Posterior vena cava (tissue), 2 donors: ENCODE results near the gene PAXX. TPM values are rescaled to one million over a fixed set of nuclear protein-coding genes. Genes with fewer than 3 reads are reported as not detected.

Experiments used
- DNase-seq: peaks from one replicate; pipeline ENCODE4 v3.0.0-alpha.2; 2020; ENCODE audit warnings: low spot score
- intact Hi-C, 2 donors: fragments of 100-400 bp; cut with DNase I; formaldehyde crosslinking; loops; one replicate each; pipeline versions ENCODE4 v1.14.1 to v1.14.2; 2022 to 2023
- total RNA-seq, 2 donors: library from RNA; stranded (reverse); fragmentation: NEBNext Ultra II Directional; extraction: Animal tissue kit (Norgen Biotek cat#: 25700); gene quantifications; one replicate each; pipeline ENCODE4 v1.2.1, GENCODE V29; 2021
- donor health status: DM: yes; HTN: yes; CAD: no.
- donor health status: DM: yes; HTN: yes; CAD: no.

PAXX gene
- total RNA-seq, 2 donors from 2014 or later: 23.1 to 25.4 TPM

DNA sequence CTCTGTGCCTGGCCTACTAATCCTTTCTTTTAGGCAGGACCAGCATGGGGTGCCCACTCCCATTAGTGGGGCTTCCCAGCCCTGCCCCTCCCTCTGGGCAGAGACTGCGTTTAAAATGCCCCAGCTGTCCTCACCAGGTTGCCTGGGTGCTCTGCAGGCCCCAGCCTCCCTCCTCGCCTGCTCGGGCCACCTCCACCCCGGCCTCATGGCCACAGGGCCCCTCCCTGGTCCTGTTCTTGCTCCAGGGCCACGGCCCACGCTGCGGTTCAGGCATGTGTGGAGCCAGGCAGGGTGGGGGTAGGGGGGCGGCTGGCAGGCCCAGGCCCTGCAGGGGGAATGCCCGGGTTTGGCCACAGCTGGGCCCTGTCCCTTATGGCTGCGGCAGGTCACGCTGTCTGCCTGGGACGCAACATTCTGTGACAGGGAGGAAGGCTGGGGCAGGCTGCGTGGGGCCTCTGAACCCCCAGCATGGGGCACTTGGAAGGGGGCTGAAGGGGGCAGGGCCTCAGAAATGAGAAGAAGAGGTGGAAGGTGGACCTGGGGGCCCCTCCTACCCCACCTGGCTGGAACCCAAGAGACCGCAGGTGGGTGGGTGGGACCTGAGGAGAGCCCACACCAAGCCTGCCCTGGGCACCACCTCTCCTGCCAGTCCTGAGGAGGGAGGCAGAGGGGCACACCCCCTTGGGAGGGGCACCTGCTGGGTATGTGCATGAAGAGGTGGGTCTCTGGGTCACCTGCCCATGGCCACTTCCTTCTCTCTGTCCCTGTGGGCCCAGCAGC, 40.5 kb upstream of the PAXX start, which contains the start of gene LCN12:
LCN12 (plus strand) TSS at position 733 of the 780 bp plus-strand sequence. CDS start 55 bp downstream, outside the sequence.
- DNase-seq: no peak
- intact Hi-C loops: no loop called here

DNA sequence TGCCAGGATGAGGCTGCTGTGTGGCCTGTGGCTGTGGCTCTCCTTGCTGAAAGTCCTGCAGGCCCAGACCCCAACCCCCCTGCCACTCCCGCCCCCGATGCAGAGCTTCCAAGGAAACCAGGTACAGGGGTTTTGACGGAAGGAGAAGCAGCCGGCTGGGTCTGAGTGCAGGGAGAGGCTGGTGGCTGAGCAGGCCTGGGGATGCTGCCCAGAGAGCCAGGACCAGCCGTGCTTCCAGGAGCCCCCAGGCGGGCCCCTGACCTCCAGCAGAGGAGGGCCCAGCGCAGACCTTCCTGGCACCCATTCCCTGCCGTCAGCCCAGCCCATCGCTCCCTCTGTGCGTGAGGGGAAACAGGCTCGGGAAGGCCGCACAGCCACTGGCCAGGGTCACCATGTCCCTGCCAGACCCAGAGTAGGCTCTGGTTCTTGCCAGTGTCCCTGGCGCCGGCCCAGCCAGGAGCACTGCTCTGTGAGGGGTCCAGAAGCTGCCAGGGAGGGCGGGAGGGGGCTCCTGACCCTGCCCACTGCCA, 39.8 kb upstream of the PAXX start:
- no peak for DNase-seq
- intact Hi-C loops: no loop called here

DNA sequence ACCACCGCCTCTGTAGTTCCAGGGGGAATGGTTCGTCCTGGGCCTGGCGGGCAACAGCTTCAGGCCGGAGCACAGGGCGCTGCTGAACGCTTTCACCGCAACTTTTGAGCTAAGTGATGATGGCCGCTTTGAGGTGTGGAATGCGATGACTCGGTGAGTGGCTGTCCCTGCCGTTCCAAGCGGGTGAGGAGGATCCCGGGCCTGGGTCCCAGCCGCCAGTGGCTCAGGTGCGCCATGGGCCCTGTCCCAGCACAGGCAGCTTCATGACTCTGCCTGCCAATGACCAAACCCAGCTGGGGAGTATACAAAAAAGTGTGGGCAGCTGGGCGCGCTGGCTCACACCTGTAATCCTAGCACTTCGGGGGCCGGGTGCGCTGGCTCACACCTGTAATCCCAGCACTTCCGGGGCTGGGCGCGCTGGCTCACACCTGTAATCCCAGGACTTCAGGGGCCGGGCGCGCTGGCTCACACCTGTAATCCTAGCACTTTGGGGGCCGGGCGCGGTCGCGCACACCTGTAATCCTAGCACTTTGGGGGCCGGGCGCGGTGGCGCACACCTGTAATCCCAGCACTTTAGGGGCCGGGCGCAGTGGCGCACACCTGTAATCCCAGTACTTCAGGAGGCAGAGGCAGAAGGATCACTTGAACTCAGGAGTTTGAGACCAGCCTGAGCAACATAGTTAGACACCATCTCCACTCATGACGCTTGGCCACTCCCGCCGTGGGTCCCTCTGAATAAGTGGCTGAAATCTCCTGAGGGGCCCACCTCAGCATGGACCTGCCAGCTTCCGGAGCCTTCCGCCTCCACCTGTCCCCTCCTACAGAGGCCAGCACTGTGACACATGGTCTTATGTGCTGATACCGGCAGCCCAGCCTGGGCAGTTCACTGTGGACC, 39.1 kb upstream of the PAXX start:
- intact Hi-C loops: no loop called here
- no peak for DNase-seq

DNA sequence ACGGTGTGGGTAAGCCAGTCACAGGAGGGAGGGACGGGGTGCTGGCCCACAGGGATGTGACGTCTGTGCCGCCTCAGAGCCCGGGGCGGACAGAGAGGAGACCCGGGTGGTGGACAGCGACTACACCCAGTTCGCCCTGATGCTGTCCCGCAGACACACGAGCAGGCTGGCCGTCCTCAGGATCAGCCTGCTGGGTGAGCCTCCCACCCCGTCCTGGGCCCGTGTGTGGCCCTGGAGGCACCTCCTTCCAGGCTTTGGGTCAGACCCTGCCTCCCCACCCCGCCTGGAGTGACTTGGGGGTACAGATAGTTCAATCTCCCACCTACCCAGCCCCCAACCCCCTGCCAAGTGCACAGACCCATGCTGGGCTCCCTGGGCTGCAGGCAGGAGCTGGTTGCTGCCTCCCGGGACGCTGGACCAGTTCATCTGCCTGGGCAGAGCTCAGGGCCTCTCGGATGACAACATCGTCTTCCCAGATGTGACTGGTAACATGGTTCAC, 38.4 kb upstream of the PAXX start:
- DNase-seq: no peak
- intact Hi-C loops: no loop called here

DNA sequence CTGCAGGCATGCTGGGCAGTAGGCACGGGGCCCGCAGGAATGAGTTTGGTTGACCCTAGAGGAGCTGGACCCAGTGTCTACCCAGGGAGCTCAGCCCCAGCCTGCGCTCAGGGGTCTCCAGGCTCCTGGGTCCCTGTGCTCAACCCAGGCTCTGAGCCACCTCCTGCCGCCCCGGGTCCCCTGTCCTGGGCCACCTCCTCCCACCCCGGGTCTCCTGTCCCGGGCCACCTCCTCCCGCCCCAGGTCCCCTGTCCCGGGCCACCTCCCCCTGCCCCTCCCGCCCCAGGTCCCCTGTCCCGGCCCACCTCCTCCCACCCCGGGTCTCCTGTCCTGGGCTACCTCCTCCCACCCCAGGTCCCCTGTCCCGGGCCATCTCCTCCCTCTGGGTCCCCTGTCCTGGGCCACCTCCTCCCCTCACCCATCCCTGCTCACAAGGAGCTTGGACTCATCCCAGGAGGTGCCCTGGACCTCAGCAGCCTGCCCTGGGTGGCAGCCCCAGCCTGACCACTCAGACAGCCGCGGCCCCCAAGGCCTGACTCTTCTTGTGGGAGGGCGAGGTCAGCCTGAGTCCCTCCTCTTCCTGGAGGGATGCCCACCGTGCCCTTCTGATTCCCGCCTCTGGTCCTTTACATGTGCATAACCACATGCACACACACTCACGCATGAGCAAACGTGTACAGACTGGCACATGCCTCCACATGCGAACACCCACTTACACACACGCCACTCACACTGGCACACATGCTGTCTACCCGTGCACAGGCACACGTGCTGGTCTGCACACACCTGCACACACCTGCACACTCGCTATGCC, 37.7 kb upstream of the PAXX start:
- intact Hi-C loops: no loop called here
- DNase-seq: no peak

DNA sequence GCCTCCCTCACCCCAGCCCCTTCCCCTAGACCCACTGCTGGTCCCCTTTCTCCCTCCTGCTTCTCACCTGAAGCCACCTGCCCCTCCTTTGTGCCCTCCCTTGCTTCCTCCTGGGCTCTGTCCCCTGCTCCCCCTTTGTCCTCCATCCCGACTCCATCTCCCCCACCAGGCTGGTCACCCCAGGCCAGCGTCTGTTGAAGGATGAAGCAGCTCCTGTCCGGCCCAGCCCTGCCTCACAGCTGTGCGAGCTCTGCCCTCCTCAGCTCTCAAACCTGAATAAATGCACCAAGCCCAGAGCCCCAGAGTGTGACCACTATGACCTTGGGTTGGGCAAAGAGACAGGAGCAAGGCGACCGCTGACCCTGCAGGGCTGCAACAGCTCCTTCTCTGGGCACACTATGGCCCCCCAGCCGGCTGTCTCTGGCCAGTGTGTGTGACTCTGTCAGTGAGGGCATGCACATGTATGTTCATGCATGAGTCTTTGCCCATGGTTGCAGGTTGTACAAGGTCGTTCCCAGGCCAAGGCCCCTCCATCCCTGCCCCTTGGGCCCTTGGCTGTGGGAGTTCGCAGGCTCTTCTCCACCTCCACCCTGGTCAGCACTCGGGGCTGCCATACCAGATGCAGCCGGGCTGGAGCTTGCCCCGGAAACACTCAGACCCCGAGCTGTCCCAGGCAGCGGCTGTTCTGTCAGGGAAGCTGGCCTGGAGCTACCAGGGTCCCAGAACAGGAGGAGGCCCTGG, 36.9 kb upstream of the PAXX start:
- intact Hi-C loops: no loop called here
- DNase-seq: no peak

DNA sequence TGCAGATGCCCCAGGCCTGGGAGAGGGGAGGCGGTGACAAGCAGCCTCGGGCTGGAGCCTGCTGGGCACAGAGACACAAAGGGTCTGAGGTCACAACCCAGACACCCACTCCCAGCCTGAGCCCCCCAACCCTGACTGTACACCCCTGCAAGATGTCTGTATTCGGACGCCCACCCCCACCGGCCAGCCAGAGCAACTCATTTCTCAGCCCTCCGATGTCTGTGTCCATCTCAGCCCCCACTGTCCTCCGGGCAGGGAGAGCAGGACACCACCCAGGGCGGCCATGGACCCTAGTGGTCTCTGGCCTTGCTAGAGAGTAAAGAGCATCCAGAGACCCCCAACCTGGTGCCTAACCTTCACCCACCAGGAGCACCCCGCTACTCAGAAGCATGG, 36.3 kb upstream of the PAXX start:
- no peak for DNase-seq
- intact Hi-C loops: no loop called here

DNA sequence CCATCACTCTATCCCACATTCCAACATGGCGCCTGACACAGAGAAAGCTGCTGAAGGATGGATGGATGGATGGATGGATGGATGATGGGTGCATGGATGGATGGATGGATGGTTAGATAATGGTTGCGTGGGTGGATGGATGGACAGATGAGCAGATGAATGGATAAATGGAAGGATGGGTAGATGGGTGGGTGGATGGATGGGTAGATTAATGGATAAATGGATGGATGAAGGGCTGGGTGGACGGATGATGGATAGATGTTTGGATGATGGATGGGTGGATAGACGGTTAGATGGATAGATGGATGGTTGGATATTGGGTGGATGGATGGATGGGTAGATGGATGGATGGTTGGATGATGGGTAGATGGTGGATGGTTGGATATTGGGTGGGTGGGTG, 35.6 kb upstream of the PAXX start:
- intact Hi-C loops: no loop called here
- DNase-seq: no peak

DNA sequence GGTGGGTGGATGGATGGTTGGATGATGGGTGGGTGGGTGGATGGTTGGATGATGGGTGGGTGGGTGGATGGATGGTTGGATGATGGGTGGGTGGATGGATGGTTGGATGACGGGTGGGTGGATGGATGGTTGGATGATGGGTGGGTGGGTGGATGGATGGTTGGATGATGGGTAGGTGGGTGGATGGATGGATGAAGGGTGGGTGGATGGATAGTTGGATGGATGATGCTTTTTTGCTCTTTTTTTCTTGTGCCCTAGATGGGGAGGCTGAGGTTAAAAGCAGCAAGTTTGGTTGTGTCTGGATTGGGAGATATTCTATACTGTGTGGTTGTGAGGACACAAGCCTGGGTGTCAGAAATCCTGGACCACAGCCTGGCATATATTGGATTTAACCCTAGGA, 34.8 kb upstream of the PAXX start:
- intact Hi-C loops: no loop called here
- DNase-seq: no peak

DNA sequence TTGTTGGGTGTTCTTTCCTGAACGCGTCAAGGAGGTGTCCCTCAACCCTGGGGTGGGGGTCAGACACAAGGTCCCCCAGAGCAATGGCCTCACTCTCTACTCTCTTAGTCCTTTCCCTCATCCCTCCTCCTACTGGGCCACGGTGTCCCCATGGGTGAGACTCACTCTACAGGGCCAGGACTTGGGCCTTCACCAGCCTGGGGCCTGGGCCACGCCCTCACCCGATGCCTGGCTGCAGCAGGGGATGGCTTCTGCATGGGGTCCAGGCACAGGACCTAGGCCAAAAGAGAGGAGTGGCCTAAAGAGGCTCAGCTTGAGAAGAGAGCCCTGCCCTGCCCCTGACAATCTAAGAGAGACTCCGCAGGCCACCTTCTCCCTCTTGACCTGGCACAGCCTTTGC, 34.3 kb upstream of the PAXX start:
- intact Hi-C loops: no loop called here
- DNase-seq: no peak

DNA sequence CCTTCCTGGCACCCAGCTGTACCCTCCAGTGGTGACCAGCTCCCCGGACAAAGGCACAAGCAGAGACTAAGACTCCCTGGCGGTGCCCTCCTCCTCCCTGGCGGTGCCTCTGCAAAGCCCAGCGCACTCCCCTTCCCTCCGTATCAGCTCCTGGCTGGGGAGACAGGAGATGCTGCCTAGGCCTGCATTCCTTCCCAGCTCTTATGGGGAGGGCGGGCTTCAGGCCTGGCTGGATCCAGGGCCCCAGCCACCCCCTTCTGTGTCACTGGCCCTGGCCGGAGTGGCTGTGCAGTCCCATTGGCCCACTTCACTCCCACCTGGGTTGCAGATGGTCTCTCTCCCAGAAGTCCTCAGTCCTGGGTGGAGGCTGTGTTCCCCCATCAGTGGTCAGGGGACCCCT, 33.7 kb upstream of the PAXX start:
- intact Hi-C loops: no loop called here
- no peak for DNase-seq

DNA sequence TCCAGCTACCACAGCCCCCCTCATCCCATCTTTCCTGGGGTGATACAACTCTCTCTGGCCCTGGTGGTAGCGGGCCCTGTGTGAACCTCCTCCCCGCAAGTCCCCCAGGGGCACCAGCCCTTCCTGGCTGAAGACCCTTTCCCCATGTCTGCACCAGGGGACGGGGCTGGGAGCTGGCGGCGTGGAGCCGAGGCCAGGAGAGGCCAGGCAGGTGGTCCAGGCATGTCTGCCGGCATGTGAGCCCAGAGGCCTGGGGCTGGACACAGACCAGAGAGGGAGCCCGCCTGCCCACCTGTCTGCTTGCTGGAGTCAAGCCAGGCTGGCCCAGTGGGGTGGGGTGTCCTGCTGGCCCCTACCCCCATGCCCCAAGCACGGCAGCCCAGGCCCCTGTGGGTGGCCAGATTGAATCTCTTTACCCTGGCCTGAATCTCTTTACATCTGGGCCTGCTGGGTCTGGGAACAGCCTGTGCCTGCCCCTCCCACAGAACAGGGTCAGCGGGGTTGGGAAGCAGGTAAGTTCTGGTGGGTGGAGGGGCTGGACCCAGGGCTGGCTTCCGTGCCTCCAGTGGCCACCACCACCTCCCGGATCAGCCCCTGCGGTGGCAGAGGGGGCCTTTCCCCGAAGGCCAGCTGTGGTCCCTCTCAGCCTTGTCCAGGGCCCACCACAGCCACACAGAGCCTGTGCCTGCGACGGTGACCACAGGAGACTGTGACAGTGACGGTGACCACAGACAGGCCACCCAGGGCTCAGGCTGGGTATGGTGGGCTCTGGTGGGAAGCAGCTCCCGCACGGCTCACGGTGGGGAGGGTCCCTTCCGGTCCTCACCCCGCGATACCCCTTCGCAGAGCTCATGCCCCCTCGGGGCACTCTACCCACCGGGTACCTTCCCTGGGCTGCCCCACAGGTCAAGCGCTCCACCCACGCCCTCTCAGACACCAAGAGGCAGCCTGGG, 33.0 kb upstream of the PAXX start:
- intact Hi-C loops: no loop called here
- no peak for DNase-seq

DNA sequence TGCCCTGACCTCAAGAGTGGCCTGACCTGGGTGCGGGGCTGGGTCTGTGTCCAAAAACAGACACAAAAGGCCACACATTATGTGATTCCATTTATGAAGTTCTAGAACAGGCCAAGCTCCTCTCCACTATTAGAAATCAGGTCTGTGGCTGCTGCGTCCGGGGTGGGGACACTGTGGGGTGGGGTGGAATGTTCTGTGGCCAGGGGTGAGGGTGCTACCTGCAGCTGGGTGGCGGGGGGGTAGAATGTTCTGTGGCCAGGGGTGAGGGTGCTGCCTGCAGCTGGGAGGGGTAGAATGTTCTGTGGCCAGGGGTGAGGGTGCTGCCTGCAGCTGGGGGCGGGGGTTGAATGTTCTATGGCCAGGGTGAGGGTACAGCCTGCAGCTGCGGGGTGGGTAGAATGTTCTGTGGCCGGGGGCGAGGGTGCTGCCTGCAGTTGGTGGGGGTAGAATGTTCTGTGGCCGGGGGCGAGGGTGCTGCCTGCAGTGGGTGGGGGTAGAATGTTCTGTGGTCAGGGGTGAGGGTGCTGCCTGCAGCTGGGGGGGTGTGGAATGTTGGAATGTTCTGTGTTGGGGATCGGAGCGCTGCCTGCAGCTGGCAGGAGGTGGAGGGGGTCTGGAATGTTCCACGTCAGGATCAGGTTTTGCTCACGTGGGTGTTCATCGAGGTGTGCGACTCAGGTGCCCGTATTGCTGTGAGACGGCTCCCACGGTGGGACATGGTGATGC, 31.8 kb upstream of the PAXX start:
- intact Hi-C loops: no loop called here
- no peak for DNase-seq

DNA sequence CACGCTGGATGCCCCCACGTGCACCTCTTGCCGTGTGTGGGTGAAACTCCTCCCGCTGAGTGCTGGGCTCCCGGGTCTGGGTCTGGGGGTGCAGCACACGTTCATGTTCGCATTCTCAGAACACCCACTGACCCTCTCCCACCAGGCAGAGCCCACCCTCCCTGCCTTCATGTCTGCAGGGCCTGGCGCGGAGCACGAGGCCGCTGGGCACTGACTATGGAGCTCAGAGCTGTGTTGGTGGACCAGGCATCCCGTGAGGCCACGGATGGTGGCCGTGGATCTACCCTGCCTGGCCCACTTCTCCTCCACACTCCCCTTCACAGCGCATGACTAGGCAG, 31.3 kb upstream of the PAXX start:
- intact Hi-C loops: no loop called here

DNA sequence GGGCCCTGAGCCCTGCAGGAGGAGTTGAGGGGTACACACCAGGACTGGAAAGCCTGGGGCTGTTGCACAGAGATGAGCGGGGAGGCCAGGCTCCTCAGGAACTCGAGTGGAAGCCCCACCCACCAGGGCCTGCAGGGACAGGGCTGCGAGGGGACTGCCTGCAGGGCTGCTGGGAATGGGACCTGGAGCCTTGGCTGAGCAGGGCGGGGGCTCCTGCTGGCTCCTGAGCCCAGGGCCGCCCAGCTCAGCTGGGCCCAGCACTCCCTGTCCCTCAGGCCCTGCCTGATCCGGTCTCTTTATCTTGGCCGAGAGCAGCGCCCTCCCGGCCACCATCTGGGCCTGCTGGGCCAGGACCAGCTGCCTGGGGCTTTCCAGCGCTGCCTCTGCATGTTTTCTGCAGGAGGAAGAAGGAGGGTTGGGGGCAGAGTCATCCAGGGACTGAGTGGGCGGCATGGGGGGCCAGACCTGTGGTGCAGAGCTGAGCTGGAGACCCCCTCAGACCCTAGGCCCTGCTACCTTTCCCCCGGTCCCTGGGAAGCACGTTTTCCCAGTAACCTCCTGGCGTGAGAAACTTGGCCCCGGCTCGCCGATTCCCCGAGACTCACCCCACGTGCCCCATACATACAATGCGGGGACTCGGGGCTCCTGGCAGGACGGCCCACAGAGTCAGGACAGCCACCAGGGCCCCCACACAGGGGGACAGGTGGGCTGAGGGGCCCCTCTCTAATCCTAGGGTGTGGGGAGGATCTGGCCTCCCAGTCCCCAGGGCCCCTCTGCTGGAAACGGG, 30.8 kb upstream of the PAXX start:
- intact Hi-C loops: no loop called here
- no peak for DNase-seq

More for the DNA sequence above, 31.3 kb upstream of the PAXX start:
- no peak for DNase-seq

DNA sequence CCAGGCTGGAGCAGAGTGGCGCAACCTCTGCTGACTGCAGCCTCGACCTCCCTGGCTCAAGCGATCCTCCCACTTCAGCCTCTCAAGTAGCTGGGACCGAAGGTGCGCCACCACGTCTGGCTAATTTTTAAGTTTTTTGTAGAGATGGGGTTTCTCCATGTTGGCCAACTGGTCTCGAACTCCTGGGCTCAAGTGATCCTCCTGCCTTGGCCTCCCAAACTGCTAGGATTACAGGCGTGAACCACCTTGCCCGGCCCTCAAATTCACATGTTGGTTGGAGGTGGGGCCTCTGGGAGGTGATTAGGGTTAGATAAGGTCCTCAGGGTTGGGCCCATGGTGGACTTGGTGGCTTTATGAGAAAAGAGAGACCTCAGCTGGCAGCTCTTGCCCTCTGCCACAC, 30.1 kb upstream of the PAXX start:
- intact Hi-C loops: no loop called here
- DNase-seq: no peak
